HG03280 (cell line): Measurements from ENCODE around the gene RPL35A.
A peak's percentile ranks its signal among the peaks of the same experiment; 100 is the strongest.
"Not testable (repeated sequence)": the region's sequence is repeated elsewhere in the genome, so short reads cannot be mapped to it uniquely, and the experiment has no call there.

Experiments used
- ATAC-seq: cut with Tn5 transposase; IDR thresholded peaks from one replicate; pipeline ENCODE4 v1.9.1; 2021; ENCODE audit warnings: mild to moderate bottlenecking, moderate library complexity; ENCODE audit not compliant: unreplicated experiment

RPL35A gene

GRCh38 chr3:197951392-197951990, 1.5 kb downstream of the RPL35A start:
- ATAC-seq, result no peak

GRCh38 chr3:197952440-197952839, 2.5 kb downstream of the RPL35A start:
- no peak for ATAC-seq

- no peak for ATAC-seq
Observed at GRCh38 chr3:197953325-197953724, 3.3 kb downstream of the RPL35A start.

GRCh38 chr3:197953881-197954280, 3.9 kb downstream of the RPL35A start:
- ATAC-seq, result no peak

- ATAC-seq, result no peak
Observed at GRCh38 chr3:197955892-197956477, 6.0 kb downstream of the RPL35A start.

- ATAC-seq, result no peak
Observed at GRCh38 chr3:197956626-197956988, 6.6 kb downstream of the RPL35A start.

GRCh38 chr3:197957790-197958133, 7.8 kb downstream of the RPL35A start:
- no peak for ATAC-seq

- no peak for ATAC-seq
Observed at GRCh38 chr3:197958346-197958745, 8.4 kb downstream of the RPL35A start.

GRCh38 chr3:197958848-197959247, 8.9 kb downstream of the RPL35A start:
- not testable (repeated sequence) for ATAC-seq

GRCh38 chr3:197959500-197959890, 9.5 kb downstream of the RPL35A start:
- ATAC-seq, result no peak

- peak; percentile 97 for ATAC-seq
Observed at GRCh38 chr3:197959891-197960693, 10.1 kb downstream of the RPL35A start, which contains the start of gene LMLN. TSS of gene LMLN (plus strand) at chr3:197960217. CDS start at chr3:197960246, 29 bp downstream.

GRCh38 chr3:197960694-197961581, 10.9 kb downstream of the RPL35A start:
- ATAC-seq, result no peak

- no peak for ATAC-seq
Observed at GRCh38 chr3:197961582-197961945, 11.6 kb downstream of the RPL35A start.

- ATAC-seq, result no peak
Observed at GRCh38 chr3:197963019-197963637, 13.1 kb downstream of the RPL35A start.

- not testable (repeated sequence) for ATAC-seq
Observed at GRCh38 chr3:197967337-197967989, 17.5 kb downstream of the RPL35A start.

- no peak for ATAC-seq
Observed at GRCh38 chr3:197970588-197970987, 20.6 kb downstream of the RPL35A start.

- no peak for ATAC-seq
Observed at GRCh38 chr3:197974016-197974415, 24.0 kb downstream of the RPL35A start.

GRCh38 chr3:197975311-197975710, 25.3 kb downstream of the RPL35A start:
- ATAC-seq, result no peak

GRCh38 chr3:197983076-197983475, 33.1 kb downstream of the RPL35A start:
- no peak for ATAC-seq

GRCh38 chr3:197989651-197990050, 39.7 kb downstream of the RPL35A start:
- no peak for ATAC-seq
